ENCODE data around the gene TUBG2.
"Not testable (repeated sequence)": the region's sequence is repeated elsewhere in the genome, so short reads cannot be mapped to it uniquely, and the experiment has no call there.

- not testable (repeated sequence) for TF ChIP-seq POLR2AphosphoS5 (IDR thresholded peaks at IDR 0.05; ENCODE audit: insufficient read depth in 1 of 2, low read depth in 1 of 2); CTCF (IDR thresholded peaks at IDR 0.05); POLR2A (IDR thresholded peaks at IDR 0.05)
Measured at GRCh38 chr17:42621987-42622386, 37.1 kb upstream of the TUBG2 start.
